ENCODE results near the gene SLC35F2.

DNA sequence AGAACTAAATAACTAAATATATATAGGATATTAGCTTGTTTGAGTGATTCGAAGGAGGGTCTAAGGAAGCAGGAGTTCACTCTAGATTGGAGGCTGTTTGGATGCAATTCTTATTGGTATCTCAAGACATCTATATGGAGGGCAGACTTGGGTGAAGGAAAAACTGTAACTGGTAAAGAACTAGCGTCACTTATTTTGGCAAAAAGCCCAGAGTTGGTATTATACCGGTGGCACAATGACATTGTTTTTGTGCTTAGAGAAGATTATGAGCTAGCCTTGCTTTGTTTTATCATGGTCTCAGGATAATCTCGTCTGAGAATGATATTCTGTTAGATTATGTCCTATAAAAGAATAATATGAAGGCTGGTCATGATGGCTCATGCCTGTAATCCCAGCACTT, 6.0 kb upstream of the SLC35F2 start:
- TF ChIP-seq, protein P1, sequence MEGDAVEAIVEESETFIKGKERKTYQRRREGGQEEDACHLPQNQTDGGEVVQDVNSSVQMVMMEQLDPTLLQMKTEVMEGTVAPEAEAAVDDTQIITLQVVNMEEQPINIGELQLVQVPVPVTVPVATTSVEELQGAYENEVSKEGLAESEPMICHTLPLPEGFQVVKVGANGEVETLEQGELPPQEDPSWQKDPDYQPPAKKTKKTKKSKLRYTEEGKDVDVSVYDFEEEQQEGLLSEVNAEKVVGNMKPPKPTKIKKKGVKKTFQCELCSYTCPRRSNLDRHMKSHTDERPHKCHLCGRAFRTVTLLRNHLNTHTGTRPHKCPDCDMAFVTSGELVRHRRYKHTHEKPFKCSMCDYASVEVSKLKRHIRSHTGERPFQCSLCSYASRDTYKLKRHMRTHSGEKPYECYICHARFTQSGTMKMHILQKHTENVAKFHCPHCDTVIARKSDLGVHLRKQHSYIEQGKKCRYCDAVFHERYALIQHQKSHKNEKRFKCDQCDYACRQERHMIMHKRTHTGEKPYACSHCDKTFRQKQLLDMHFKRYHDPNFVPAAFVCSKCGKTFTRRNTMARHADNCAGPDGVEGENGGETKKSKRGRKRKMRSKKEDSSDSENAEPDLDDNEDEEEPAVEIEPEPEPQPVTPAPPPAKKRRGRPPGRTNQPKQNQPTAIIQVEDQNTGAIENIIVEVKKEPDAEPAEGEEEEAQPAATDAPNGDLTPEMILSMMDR (conservative IDR thresholded peaks at IDR 0.05 in 1 of 2, IDR thresholded peaks at IDR 0.05 in 1 of 2; ENCODE audit: low read depth in 1 of 2, low read length in 2 of 2): no peak
- no peak for TF ChIP-seq EZH2 (IDR thresholded peaks at IDR 0.05; ENCODE audit: low read length, missing control alignments)

Measured in fibroblast of lung (primary cell).